ENCODE measurements around the gene ABLIM2. TPM values are rescaled to one million over a fixed set of nuclear protein-coding genes. Genes with fewer than 3 reads are reported as not detected.

ABLIM2 gene
- total RNA-seq, 1 experiment from 2014 or later, result 6.1 TPM

- H3K9me2 ChIP-seq (ENCODE audit: insufficient read depth), result no peaks in the 10 kb centered on the region
- no peaks in the 10 kb centered on the region for H3K36me3 ChIP-seq (ENCODE audit: control insufficient read depth in 1 of 2, insufficient read depth in 2 of 2, low read length in 2 of 2)
- POLR2A ChIA-PET, result no interaction called here
- DNase-seq (ENCODE audit: low read depth, low spot score) (no peak), ATAC-seq (no peak)
- TF ChIP-seq YY1 (IDR thresholded peaks at IDR 0.05; ENCODE audit: extremely low read depth, insufficient replicate concordance, low read depth, low read length) (no peak), ZNF274 (IDR thresholded peaks at IDR 0.05; ENCODE audit: low read depth, low read length) (no peak)
- RAD21 ChIA-PET (ENCODE audit: low non-redundant PET in 1 of 2, low total read pairs in 2 of 2, uncharacterized antibody in 2 of 2, unreplicated experiment in 2 of 2), result no interaction called here
- no peaks in the 10 kb centered on the region for H3K79me2 ChIP-seq (ENCODE audit: insufficient read depth, low read length)
- CTCF ChIA-PET, result no interaction called here
- no TSS peak for BruUV-seq (replicated peaks)
- no peaks in the 10 kb centered on the region for H3K9me3 ChIP-seq (ENCODE audit: control insufficient read depth in 1 of 2, insufficient read depth in 1 of 2, low read depth in 1 of 2, low read length in 2 of 2)
- no peak overlapping the region for H2AFZ ChIP-seq (ENCODE audit: low read depth, low read length, poor library complexity, severe bottlenecking)
- H3K9ac ChIP-seq (ENCODE audit: low read length), result no peak overlapping the region
- no peaks in the 10 kb centered on the region for H4K20me1 ChIP-seq (ENCODE audit: insufficient read depth)
- intact Hi-C loops (cut with micrococcal nuclease), result no loop called here
- no peak overlapping the region for H3K4me3 ChIP-seq (replicated peaks in 1 of 2; ENCODE audit: low read depth in 1 of 2, low read length in 2 of 2)
- no peaks in the 10 kb centered on the region for H3K27me3 ChIP-seq (ENCODE audit: insufficient read depth, low read length)
- peaks cover 28 to 66% of the 10 kb centered on the region in 2 experiments for H3K4me1 ChIP-seq (ENCODE audit: control insufficient read depth in 1 of 2, insufficient read depth in 2 of 2, low read length in 2 of 2)
- no peak overlapping the region for H3K4me2 ChIP-seq (ENCODE audit: low read length)
- H3K27ac ChIP-seq (ENCODE audit: low read depth, low read length), result no peak overlapping the region
Measured at GRCh38 chr4:8188085-8188484, 29.5 kb upstream of the ABLIM2 start.

- no peak overlapping the region for H3K9ac ChIP-seq (ENCODE audit: low read length)
- ATAC-seq (no peak), DNase-seq (ENCODE audit: low read depth, low spot score) (no peak)
- no peak overlapping the region for H3K4me3 ChIP-seq (replicated peaks in 1 of 2; ENCODE audit: low read depth in 1 of 2, low read length in 2 of 2)
- H3K27me3 ChIP-seq (ENCODE audit: insufficient read depth, low read length), result no peaks in the 10 kb centered on the region
- RAD21 ChIA-PET (ENCODE audit: low non-redundant PET in 1 of 2, low total read pairs in 2 of 2, uncharacterized antibody in 2 of 2, unreplicated experiment in 2 of 2), result interaction anchor here in 1 of 2 experiments (1.0 kb wide), 1 partner anchor 9 kb away, joined by 3 read pairs; no protein-coding TSS in a partner anchor
- no peak overlapping the region for H3K4me2 ChIP-seq (ENCODE audit: low read length)
- H2AFZ ChIP-seq (ENCODE audit: low read depth, low read length, poor library complexity, severe bottlenecking), result no peak overlapping the region
- H3K4me1 ChIP-seq (ENCODE audit: control insufficient read depth in 1 of 2, insufficient read depth in 2 of 2, low read length in 2 of 2), result peaks cover 20 to 62% of the 10 kb centered on the region in 2 experiments
- no TSS peak for BruUV-seq (replicated peaks)
- no peaks in the 10 kb centered on the region for H3K79me2 ChIP-seq (ENCODE audit: insufficient read depth, low read length)
- no peak overlapping the region for H3K27ac ChIP-seq (ENCODE audit: low read depth, low read length)
- TF ChIP-seq, protein P1, sequence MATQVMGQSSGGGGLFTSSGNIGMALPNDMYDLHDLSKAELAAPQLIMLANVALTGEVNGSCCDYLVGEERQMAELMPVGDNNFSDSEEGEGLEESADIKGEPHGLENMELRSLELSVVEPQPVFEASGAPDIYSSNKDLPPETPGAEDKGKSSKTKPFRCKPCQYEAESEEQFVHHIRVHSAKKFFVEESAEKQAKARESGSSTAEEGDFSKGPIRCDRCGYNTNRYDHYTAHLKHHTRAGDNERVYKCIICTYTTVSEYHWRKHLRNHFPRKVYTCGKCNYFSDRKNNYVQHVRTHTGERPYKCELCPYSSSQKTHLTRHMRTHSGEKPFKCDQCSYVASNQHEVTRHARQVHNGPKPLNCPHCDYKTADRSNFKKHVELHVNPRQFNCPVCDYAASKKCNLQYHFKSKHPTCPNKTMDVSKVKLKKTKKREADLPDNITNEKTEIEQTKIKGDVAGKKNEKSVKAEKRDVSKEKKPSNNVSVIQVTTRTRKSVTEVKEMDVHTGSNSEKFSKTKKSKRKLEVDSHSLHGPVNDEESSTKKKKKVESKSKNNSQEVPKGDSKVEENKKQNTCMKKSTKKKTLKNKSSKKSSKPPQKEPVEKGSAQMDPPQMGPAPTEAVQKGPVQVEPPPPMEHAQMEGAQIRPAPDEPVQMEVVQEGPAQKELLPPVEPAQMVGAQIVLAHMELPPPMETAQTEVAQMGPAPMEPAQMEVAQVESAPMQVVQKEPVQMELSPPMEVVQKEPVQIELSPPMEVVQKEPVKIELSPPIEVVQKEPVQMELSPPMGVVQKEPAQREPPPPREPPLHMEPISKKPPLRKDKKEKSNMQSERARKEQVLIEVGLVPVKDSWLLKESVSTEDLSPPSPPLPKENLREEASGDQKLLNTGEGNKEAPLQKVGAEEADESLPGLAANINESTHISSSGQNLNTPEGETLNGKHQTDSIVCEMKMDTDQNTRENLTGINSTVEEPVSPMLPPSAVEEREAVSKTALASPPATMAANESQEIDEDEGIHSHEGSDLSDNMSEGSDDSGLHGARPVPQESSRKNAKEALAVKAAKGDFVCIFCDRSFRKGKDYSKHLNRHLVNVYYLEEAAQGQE (IDR thresholded peaks at IDR 0.05; ENCODE audit: low read depth), result no peak
- TF ChIP-seq POLR2A (IDR thresholded peaks at IDR 0.05; ENCODE audit: borderline replicate concordance, extremely low read depth, insufficient read depth, insufficient read length) (no peak), YY1 (IDR thresholded peaks at IDR 0.05; ENCODE audit: extremely low read depth, insufficient replicate concordance, low read depth, low read length) (no peak), CEBPB (IDR thresholded peaks at IDR 0.05; ENCODE audit: low read depth) (no peak), SIN3A (IDR thresholded peaks at IDR 0.05; ENCODE audit: low read depth) (no peak), EZH2phosphoT487 (IDR thresholded peaks at IDR 0.05; ENCODE audit: borderline replicate concordance) (no peak), RAD21 (IDR thresholded peaks at IDR 0.05; ENCODE audit: low read depth) (no peak), EZH2 (IDR thresholded peaks at IDR 0.05) (no peak), FOSL1 (IDR thresholded peaks at IDR 0.05; ENCODE audit: low read depth) (no peak), POLR2AphosphoS5 (IDR thresholded peaks at IDR 0.05; ENCODE audit: low read depth, low read length) (no peak), JUND (IDR thresholded peaks at IDR 0.05) (no peak), ZNF274 (IDR thresholded peaks at IDR 0.05; ENCODE audit: low read depth, low read length) (no peak), CBX3 (IDR thresholded peaks at IDR 0.05; ENCODE audit: low read depth) (no peak)
- TF ChIP-seq, protein P2, sequence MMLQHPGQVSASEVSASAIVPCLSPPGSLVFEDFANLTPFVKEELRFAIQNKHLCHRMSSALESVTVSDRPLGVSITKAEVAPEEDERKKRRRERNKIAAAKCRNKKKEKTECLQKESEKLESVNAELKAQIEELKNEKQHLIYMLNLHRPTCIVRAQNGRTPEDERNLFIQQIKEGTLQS (IDR thresholded peaks at IDR 0.05), result no peak
- TF ChIP-seq, protein P3, sequence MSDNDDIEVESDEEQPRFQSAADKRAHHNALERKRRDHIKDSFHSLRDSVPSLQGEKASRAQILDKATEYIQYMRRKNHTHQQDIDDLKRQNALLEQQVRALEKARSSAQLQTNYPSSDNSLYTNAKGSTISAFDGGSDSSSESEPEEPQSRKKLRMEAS (IDR thresholded peaks at IDR 0.05), result no peak
- TF ChIP-seq, protein P4, sequence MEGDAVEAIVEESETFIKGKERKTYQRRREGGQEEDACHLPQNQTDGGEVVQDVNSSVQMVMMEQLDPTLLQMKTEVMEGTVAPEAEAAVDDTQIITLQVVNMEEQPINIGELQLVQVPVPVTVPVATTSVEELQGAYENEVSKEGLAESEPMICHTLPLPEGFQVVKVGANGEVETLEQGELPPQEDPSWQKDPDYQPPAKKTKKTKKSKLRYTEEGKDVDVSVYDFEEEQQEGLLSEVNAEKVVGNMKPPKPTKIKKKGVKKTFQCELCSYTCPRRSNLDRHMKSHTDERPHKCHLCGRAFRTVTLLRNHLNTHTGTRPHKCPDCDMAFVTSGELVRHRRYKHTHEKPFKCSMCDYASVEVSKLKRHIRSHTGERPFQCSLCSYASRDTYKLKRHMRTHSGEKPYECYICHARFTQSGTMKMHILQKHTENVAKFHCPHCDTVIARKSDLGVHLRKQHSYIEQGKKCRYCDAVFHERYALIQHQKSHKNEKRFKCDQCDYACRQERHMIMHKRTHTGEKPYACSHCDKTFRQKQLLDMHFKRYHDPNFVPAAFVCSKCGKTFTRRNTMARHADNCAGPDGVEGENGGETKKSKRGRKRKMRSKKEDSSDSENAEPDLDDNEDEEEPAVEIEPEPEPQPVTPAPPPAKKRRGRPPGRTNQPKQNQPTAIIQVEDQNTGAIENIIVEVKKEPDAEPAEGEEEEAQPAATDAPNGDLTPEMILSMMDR (IDR thresholded peaks at IDR 0.05 in 2 of 3, conservative IDR thresholded peaks at IDR 0.05 in 1 of 3; ENCODE audit: borderline replicate concordance in 1 of 3, insufficient read depth in 1 of 3, low read depth in 2 of 3, low read length in 2 of 3), result no peak
- POLR2A ChIA-PET, result no interaction called here
- CTCF ChIA-PET, result interaction anchor here (1.2 kb wide), 1 partner anchor 9 kb away, joined by 4 read pairs; no protein-coding TSS in a partner anchor
- H3K9me2 ChIP-seq (ENCODE audit: insufficient read depth), result no peaks in the 10 kb centered on the region
- H3K9me3 ChIP-seq (ENCODE audit: control insufficient read depth in 1 of 2, insufficient read depth in 1 of 2, low read depth in 1 of 2, low read length in 2 of 2), result no peaks in the 10 kb centered on the region
- no peaks in the 10 kb centered on the region for H3K36me3 ChIP-seq (ENCODE audit: control insufficient read depth in 1 of 2, insufficient read depth in 2 of 2, low read length in 2 of 2)
- intact Hi-C loops (cut with micrococcal nuclease), result loop anchor here (2.0 kb wide), 1 partner anchor 27 kb away; the partner anchor contains the start of gene ABLIM2
- no peaks in the 10 kb centered on the region for H4K20me1 ChIP-seq (ENCODE audit: insufficient read depth)
Measured at GRCh38 chr4:8185930-8186329, 27.3 kb upstream of the ABLIM2 start.
